Stimulated activated CD8-positive, alpha-beta memory T cell treated with anti-CD3 and anti-CD28 coated beads, Interleukin-12 subunit alpha, Interleukin-12 subunit beta, amount 100 ng/mL, for 4 hours (primary cell): Measurements from ENCODE around the gene ICA1.
"Not testable (repeated sequence)": the region's sequence is repeated elsewhere in the genome, so short reads cannot be mapped to it uniquely, and the experiment has no call there.

Source experiments
- DNase-seq: peaks from one replicate; pipeline ENCODE4 v3.0.0-alpha.2; 2020; ENCODE audit warnings: low read depth

The ICA1 gene

DNA sequence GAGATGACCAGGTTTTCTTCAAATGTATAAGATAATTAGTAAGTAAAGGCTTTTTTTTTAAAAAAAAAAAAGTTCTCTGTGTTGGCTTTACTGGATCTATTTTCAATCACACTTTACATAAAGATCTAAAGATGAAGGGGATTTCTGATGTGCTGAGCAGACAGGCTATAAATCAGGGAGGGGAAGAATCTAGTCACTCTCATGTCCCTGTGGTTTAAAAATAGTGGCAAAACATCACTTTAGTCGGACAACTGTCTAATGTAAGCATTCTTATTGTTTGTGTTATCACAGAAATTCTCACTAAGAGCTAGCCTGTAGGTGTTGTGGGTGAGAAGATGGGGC, 132.7 kb downstream of the ICA1 start:
- DNase-seq, result no peak

- no peak for DNase-seq
Observed at GRCh38 chr7:8128449-8129317, 133.3 kb downstream of the ICA1 start.

DNA sequence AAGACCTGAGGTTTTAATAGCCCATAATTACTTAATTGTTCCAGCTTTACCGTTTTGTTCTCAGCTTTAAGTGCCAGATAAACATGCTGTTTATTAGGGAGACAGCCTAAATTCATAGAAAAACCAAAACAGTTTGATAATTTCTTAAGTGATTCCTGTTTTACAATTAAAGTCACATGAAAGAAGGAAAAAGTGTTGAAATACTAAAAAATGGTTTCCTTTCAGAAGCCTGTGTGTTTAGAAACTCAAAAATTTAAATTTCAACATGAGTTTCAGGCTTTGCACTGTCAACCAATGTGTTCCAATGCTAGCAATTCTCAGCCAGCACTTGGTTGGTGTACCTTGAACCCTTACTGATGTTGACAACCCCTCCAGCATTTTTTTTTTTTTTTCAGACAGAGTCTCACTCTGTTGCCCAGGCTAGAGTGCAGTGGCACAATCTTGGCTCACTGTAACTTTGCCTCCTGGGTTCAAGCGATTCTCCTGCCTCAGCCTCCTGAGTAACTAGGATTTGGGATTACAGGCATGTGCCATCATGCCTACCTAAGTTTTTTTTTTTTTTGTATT, 135.3 kb downstream of the ICA1 start:
- DNase-seq, result no peak

GRCh38 chr7:8125680-8126444, 136.1 kb downstream of the ICA1 start:
- DNase-seq, result peak; percentile 60

GRCh38 chr7:8121243-8121642, 140.7 kb downstream of the ICA1 start:
- no peak for DNase-seq

GRCh38 chr7:8120390-8121058, 141.4 kb downstream of the ICA1 start:
- DNase-seq, result no peak

- no peak for DNase-seq
Observed at GRCh38 chr7:8119262-8119661, 142.7 kb downstream of the ICA1 start.

GRCh38 chr7:8117195-8117594, 144.8 kb downstream of the ICA1 start:
- DNase-seq, result no peak

- DNase-seq, result no peak
Observed at GRCh38 chr7:8115547-8116402, 146.2 kb downstream of the ICA1 start.

- DNase-seq, result no peak
Observed at GRCh38 chr7:8114175-8114574, 147.8 kb downstream of the ICA1 start.

- DNase-seq, result no peak
Observed at GRCh38 chr7:8113184-8113583, 148.8 kb downstream of the ICA1 start.

GRCh38 chr7:8112685-8113084, 149.3 kb downstream of the ICA1 start:
- no peak for DNase-seq

- no peak for DNase-seq
Observed at GRCh38 chr7:8111282-8111960, 150.5 kb downstream of the ICA1 start.

DNA sequence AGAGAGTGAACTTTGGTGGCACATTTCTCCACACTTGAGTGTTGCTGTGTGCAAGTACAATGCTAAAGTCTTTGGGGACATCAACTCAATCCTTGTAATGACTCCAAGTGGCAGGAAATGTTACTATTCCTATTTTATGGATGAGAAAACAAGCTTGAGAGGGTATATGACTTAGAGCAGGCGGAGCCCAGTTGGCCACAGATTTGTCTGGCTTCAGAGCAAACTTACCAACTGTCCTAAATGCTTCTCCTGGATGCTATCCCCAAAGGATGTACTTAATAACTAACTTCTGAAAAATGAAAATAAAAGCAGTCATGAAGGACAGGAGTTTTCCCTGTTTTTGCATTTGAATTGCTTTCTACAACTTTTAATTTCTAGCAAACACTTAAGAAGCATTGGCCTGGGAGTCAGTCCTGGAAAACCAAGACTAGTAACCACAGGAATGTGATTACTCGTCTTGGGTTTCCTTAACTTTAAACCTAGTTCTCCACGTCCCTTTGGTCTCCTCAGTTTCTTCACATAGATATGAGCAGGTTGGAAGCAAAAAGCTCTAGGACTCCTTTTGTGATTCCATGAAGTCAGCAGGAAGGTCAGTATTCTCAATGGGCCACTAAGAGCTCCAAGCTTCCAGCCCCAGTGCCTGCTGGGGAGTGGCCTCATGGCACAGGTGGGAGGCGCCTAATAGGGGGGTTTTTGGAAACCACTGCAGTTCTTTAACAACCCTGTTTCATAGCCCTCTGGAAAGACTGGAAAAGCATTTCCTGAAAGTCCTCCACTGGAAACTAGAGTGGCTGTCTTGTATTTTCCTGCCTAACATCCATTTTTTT, 152.6 kb downstream of the ICA1 start:
- DNase-seq, result no peak

- DNase-seq, result no peak
Observed at GRCh38 chr7:8105449-8106095, 156.4 kb downstream of the ICA1 start.

- DNase-seq, result no peak
Observed at GRCh38 chr7:8103282-8103681, 158.7 kb downstream of the ICA1 start.

DNA sequence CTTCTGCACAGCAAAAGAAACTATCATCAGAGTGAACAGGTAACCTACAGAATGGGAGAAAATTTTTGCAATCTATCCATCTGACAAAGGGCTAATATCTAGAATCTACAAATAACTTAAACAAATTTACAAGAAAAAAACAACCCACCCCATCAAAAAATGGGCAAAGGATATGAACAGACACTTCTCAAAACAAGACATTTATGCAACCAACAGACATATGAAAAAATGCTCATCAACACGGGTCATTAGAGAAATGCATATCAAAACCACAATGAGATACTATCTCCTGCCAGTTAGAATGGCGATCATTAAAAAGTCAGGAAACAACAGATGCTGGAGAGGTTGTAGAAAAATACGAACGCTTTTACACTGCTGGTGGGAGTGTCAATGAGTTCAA, 160.7 kb downstream of the ICA1 start:
- not testable (repeated sequence) for DNase-seq

DNA sequence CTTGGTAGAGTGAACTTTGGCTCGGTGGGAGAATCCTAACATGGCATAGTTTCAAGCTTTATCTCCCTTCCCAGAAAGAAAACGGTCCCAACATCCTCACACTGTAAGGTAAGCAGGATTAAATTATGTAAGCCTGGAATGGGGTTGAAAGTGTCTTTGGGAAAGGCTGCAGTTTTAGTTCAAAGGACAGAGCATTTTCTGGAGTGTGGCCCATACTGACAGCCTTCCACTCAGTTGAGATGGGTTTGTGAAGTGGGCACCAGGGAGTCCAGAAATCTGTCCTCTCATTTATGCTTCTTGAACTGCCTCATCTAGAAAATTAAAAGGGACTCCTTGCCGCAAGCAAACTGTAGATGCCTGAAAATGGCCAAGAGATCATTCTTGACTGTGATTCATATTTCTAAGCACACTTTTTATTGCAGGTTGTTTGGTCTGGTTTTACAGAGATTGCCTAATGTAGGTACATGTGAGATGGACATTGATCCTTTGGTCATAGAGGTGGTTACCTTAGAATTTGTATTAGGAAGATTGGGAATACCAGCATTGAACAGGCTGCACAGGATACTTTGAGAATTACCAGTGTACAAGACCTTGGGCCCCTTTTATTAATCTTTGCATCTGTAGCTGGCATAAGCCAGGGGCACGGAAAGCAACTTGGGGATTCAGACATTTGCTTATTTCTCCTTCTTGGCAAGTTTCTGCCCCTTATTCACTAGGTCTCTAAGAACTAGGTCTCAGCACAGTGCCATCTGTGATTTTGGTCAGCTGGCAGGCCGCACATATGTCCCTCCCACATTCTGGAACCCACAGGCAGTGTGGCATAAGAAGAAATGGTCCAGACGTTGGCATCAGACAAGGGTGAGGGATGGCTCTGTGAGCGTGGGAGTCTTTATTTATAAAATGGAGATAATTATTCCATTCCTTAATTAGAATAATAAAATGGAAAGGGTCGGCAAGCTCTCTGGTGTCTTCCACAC, 167.5 kb downstream of the ICA1 start:
- DNase-seq, result no peak
